MCF 10A (cell line): Measurements from ENCODE around the gene NTPCR. TPM values are rescaled to one million over a fixed set of nuclear protein-coding genes. Genes with fewer than 3 reads are reported as not detected.

ENCODE experiments used
- BruUV-seq: library from RNA; stranded (reverse); fragments of 400-500 nt; replicated peaks from 2 replicates; lab custom pipeline; 2021; lab: Mats Ljungman, UMichigan
- CTCF ChIA-PET: fragments of 300-600 bp; sonication (Branson Sonifier 250); formaldehyde crosslinking; extraction: SDS; loops from one replicate; lab custom pipeline; 2021; ENCODE audit warnings: antibody characterized with exemption, inconsistent platforms; lab: Yijun Ruan, JAX
- POLR2A ChIA-PET: fragments of 300-600, 350-650 bp; sonication (Branson Sonifier 250); formaldehyde crosslinking; extraction: SDS; loops from one replicate; lab custom pipeline; 2020; ENCODE audit warnings: antibody characterized with exemption, inconsistent platforms; lab: Yijun Ruan, JAX
- DNase-seq: peaks from one replicate; pipeline ENCODE4 v3.0.0-alpha.2; 2018; ENCODE audit not compliant: unreplicated experiment
- H3K27ac Mint-ChIP-seq: one replicate; pipeline ENCODE4 v1.8.0; 2022; ENCODE audit warnings: mild to moderate bottlenecking, low read depth, mixed read lengths; ENCODE audit not compliant: unreplicated experiment
- H3K27me3 Mint-ChIP-seq: one replicate; pipeline ENCODE4 v1.8.0; 2022; ENCODE audit warnings: mixed read lengths; ENCODE audit not compliant: insufficient read depth, unreplicated experiment
- H3K36me3 Mint-ChIP-seq: one replicate; pipeline ENCODE4 v1.8.0; 2022; ENCODE audit warnings: mild to moderate bottlenecking, moderate library complexity, mixed read lengths; ENCODE audit not compliant: insufficient read depth, unreplicated experiment
- H3K4me1 Mint-ChIP-seq: one replicate; pipeline ENCODE4 v1.8.0; 2022; ENCODE audit warnings: mixed read lengths; ENCODE audit not compliant: insufficient read depth, unreplicated experiment
- H3K4me3 Mint-ChIP-seq: one replicate; pipeline ENCODE4 v1.8.0; 2022; ENCODE audit warnings: mild to moderate bottlenecking, moderate library complexity, mixed read lengths; ENCODE audit not compliant: unreplicated experiment
- H3K9me3 Mint-ChIP-seq: one replicate; pipeline ENCODE4 v1.8.0; 2022; ENCODE audit warnings: mixed read lengths; ENCODE audit not compliant: unreplicated experiment
- CTCF ChIP-seq: fragments of 200-600 bp; IDR thresholded peaks from one replicate; pipeline ENCODE4 v1.8.0; 2022; ENCODE audit warnings: antibody characterized with exemption, mild to moderate bottlenecking; ENCODE audit not compliant: unreplicated experiment
- intact Hi-C: fragments of 100-400 bp; cut with micrococcal nuclease; formaldehyde crosslinking; loops from 2 replicates; pipeline ENCODE4 v1.14.1; 2022
- total RNA-seq: library from RNA; stranded (reverse); gene quantifications from 2 replicates; pipeline ENCODE4 v1.2.3, GENCODE V29; 2022

NTPCR gene
- total RNA-seq, 1 experiment from 2014 or later = 129 TPM

GRCh38 chr1:232936941-232937340 lies 13.5 kb upstream of the NTPCR start:
- TF ChIP-seq CTCF = no peak
- peaks cover 12% of the 10 kb centered on the region for H3K4me1 Mint-ChIP-seq
- H3K27ac Mint-ChIP-seq = no peak overlapping the region
- DNase-seq = no peak
- BruUV-seq = no TSS peak
- POLR2A ChIA-PET = interaction anchor here (1.4 to 2.3 kb wide), 3 partner anchors 9 to 68 kb away, joined by 4 to 5 read pairs (median 4); no protein-coding TSS in a partner anchor
- no peaks in the 10 kb centered on the region for H3K27me3 Mint-ChIP-seq
- no peaks in the 10 kb centered on the region for H3K9me3 Mint-ChIP-seq
- intact Hi-C loops = no loop called here
- H3K36me3 Mint-ChIP-seq = no peaks in the 10 kb centered on the region
- CTCF ChIA-PET = interaction anchor here (0.7 to 1.8 kb wide), 5 partner anchors 9 to 368 kb away, joined by 3 to 8 read pairs (median 3); partner anchors contain the start of gene SIPA1L2
- no peak overlapping the region for H3K4me3 Mint-ChIP-seq

- Mint-ChIP-seq H3K9me3 (no peaks in the 10 kb centered on the region), H3K36me3 (no peaks in the 10 kb centered on the region), H3K4me1 (peaks cover 12% of the 10 kb centered on the region), H3K4me3 (no peak overlapping the region), H3K27ac (peak overlapping the region; percentile 7), H3K27me3 (no peaks in the 10 kb centered on the region)
- no peak for TF ChIP-seq CTCF
- CTCF ChIA-PET = interaction anchor here (0.5 to 1.3 kb wide), 4 partner anchors 35 to 345 kb away, joined by 3 to 4 read pairs (median 4); partner anchors contain the start of gene SIPA1L2
- POLR2A ChIA-PET = interaction anchor here (0.6 to 2.7 kb wide), 11 partner anchors 10 to 308 kb away, joined by 3 to 12 read pairs (median 3); partner anchors contain the start of genes NTPCR and SIPA1L2
- intact Hi-C loops = no loop called here
- BruUV-seq = no TSS peak
- peak; percentile 68 for DNase-seq
Observed at GRCh38 chr1:232937741-232938375, 12.6 kb upstream of the NTPCR start.

GRCh38 chr1:232938926-232939325 lies 11.5 kb upstream of the NTPCR start:
- TF ChIP-seq CTCF = no peak
- DNase-seq = no peak
- no peak overlapping the region for H3K4me3 Mint-ChIP-seq
- H3K27ac Mint-ChIP-seq = no peak overlapping the region
- POLR2A ChIA-PET = interaction anchor here (2.7 kb wide), 1 partner anchor 10 kb away, joined by 12 read pairs; the partner anchor contains the start of gene NTPCR
- intact Hi-C loops = no loop called here
- no peaks in the 10 kb centered on the region for H3K9me3 Mint-ChIP-seq
- no peaks in the 10 kb centered on the region for H3K27me3 Mint-ChIP-seq
- CTCF ChIA-PET = interaction anchor here (0.6 to 1.3 kb wide), 3 partner anchors 30 to 309 kb away, joined by 3 to 6 read pairs (median 4); partner anchors contain the start of gene SIPA1L2
- no peaks in the 10 kb centered on the region for H3K36me3 Mint-ChIP-seq
- peaks cover 12% of the 10 kb centered on the region for H3K4me1 Mint-ChIP-seq
- BruUV-seq = no TSS peak

GRCh38 chr1:232939748-232940147 lies 10.7 kb upstream of the NTPCR start:
- H3K27me3 Mint-ChIP-seq = no peaks in the 10 kb centered on the region
- ChIA-PET POLR2A (interaction anchor here (2.7 kb wide), 1 partner anchor 9 kb away, joined by 12 read pairs; the partner anchor contains the start of gene NTPCR), CTCF (interaction anchor here (0.7 to 1.8 kb wide), 4 partner anchors 9 to 305 kb away, joined by 3 to 6 read pairs (median 4); no protein-coding TSS in a partner anchor)

More at GRCh38 chr1:232939748-232940147, 10.7 kb upstream of the NTPCR start:
- Mint-ChIP-seq H3K27ac (no peak overlapping the region), H3K36me3 (no peaks in the 10 kb centered on the region), H3K9me3 (no peaks in the 10 kb centered on the region), H3K4me1 (peaks cover 12% of the 10 kb centered on the region), H3K4me3 (no peak overlapping the region)
- no TSS peak for BruUV-seq
- intact Hi-C loops = no loop called here
- TF ChIP-seq CTCF = no peak
- no peak for DNase-seq
